ENCODE measurements around the gene UCP1.
A peak's percentile ranks its signal among the peaks of the same experiment; 100 is the strongest.

UCP1 gene, protein sequence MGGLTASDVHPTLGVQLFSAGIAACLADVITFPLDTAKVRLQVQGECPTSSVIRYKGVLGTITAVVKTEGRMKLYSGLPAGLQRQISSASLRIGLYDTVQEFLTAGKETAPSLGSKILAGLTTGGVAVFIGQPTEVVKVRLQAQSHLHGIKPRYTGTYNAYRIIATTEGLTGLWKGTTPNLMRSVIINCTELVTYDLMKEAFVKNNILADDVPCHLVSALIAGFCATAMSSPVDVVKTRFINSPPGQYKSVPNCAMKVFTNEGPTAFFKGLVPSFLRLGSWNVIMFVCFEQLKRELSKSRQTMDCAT

DNA sequence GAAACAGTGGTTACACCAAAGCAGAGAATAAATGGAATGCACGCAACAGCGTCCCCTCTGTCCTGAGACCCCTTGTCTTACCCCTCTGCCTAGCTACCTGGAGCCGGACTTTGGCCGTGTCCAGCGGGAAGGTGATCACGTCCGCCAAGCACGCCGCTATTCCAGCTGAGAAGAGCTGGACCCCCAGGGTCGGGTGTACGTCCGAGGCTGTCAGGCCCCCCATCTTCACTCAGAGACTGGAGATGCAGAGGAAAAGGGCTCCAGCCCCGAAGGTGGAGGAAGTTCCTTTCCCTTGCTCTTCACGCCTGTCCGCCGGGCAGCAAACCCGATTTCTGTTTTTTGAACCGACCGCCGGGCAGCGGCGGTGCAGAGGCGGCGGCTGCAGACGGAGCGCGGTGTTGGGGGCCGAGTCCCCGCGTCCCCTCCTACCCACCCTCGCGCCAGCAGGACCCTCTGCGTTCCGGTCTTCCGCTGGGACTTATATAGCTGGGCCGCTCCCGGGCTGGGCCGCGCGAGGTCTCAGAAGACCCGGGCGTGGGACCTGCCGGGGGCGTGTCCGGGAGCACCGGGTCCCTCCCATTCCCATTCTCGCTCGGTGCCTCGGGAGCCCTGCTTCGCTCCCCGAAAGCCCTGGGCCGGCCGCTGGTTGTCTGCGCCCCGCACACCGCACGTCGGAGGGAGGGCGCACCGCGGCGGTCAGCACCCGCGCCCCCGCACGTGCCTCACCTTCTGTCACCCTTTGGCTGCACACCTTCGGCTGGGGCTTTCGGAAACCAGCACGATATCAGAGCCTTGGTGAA lies at the start of gene UCP1:
UCP1 (minus strand) TSS at position 455 of the 800 bp plus-strand sequence; CDS start at position 223, 232 bp downstream.
- DNase-seq = no peak

DNA sequence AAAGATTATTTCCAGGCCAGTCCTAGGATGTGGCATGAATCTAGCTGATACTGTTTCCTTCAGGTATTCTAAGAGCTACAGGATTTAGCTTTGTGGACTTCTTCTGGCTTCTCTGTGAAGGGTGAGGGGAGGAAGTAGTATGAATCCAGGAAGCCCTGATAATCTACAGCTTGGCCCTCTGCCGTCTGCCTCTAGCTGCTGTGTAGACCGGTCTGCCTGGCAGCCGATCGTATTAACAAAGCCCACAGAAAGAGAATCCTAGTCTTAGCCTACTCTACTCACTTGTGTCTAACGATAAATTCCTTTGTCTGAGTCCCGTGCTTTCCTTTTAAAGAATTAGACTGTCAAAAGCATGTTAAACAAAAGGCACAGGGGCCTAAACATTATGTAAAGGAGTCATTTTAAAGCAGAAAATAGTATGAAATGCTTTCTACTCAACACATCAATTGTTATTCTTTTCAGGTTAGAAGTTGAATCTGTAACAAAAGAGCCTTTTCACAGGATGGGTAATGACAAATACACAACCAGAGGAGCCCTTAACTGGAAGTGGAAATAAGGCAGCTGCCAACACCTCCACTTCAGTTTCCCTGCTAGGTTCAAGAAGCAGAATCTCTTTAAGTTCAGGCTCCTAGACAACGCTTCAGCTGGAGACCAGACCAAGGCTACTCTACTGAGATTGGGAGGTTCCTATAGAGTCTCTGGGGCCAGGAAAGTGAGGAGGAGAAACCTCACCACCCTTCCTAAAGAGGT lies 48.9 kb upstream of the UCP1 start:
- no peak for DNase-seq

DNA sequence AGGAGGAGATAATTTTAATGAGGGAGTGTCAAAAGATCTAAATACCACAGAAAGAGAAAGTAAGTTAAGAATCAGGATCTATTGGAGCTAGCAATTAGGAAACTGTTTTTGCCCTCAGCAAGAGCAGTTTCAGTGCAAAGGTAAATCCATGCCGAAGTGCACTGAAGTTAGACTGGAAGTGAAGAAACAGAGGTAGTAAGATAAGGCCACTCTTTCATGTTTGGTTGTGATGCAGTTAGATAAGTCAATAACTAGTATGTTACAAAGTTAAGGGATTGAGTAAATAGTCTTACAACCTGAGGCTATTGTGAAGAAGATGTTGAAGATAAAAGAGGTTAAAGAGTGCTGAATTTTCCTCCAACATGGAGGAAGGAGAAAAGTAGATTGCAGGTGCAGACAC lies 46.7 kb upstream of the UCP1 start:
- no peak for DNase-seq

DNA sequence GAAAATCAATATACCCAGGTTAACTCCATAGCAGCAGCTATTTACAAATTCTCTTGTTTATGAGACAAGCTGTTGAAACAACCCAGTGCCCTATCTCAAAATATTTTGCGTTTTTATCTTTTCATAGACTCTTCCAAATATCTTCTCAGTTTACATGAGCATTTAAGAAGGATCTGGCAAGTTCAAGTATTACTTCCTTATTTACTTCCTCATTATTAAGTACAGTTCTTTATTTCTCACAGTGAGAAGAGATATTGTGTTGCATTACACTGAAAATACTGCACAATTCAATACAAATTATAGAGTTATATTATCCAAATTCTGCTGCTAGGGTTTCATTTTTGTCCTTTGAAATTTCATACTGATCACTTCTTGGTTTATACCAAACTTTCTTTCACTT lies 43.6 kb upstream of the UCP1 start:
- no peak for DNase-seq

DNA sequence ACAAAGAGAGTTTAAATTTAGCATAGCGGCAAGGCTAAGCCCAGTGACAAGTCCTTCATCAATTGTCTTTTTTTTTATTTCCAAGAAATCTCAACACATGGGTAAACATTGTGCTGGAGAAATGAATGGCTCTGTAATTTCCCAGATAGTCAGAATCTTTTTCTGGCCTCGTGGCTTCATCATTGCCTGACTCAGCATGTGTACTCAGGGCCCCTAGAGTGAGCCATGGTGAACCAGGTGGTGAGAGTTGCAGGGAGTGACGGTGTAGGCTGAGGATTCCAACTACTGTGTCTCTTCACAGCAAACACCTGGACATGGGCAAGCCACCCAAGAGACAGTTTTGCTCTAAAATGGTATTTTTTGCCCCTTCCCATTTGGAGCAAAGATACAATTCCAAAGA lies 43.1 kb upstream of the UCP1 start:
- DNase-seq = no peak

DNA sequence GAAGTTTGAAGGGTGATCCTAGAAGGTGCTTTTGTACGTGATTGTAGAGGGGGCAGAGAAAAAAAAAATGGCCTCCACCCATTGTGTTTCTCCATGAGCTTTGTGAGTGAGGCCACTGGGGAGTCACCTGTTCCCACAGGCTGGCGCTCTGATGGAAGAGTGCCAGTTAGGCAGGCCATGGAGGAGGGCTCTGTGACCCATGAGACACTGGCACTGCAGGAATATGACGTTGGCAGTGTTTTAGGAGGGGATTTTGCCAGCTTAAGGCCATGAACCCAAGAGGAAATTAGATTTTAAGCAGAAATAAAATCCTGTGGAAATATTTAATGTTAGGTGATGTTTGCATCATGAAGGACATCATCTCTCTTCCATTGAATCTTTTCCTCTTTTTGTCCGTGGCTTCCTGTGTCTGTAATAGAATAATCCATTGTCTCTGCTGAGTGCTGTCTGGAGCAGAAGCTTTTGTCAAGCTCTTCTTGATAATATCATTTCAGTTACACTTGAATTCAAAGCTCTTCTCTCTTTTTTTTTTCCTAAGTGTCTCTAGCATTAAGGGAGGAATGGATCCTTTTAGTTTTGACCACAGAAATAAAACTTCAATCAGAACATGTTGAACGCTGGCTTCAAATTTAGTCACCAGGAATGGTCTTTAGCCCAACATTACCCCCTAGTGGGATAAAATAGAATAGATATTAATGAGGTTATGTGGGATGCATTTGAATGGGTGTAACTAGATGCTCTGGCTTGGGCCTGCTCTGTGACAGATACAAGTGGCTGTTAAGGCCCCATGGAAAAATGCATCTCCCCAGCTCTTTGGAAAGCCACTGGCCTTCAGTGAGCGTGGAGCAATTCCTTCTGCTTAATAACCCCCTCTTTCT lies 41.0 kb upstream of the UCP1 start:
- DNase-seq = peak; percentile 67

DNA sequence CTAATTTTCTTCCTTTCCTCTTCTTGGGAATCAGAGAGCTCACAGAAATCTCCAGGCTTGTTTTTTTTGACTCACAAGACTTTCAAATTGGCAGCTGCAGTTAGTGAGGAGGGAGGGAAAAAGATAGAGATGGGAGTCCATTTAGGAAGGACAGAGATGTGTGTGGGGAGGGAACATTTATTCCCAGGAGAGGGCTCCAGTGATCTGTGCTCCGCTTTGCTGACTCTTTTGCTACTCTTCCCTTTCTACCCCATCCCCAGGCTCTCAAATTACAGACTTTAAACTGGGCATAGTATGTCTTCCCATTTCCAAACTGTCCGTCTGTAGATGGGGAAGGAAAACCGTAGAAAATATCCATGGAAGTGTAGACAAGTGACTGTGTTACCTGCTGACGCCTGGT lies 39.1 kb upstream of the UCP1 start:
- DNase-seq = no peak

DNA sequence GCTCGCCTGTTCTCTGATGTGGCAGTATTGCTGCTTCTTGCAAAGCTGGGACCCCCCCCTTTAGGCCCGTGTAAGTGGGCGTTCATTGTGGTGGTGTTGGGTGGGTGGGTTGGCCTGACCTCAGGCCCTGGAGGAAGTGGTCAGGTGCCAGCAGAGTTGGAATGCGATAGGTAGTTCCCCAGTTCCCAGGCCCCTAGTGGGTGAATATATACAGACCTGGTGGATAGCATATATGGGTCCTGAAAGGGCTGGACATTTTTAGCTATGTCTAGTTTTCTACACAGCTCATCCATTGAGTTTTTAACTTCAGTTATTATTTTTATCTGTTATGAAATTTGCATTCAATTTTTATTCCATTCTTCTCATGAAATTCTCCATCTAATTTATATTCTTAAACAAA lies 35.8 kb upstream of the UCP1 start:
- no peak for DNase-seq

DNA sequence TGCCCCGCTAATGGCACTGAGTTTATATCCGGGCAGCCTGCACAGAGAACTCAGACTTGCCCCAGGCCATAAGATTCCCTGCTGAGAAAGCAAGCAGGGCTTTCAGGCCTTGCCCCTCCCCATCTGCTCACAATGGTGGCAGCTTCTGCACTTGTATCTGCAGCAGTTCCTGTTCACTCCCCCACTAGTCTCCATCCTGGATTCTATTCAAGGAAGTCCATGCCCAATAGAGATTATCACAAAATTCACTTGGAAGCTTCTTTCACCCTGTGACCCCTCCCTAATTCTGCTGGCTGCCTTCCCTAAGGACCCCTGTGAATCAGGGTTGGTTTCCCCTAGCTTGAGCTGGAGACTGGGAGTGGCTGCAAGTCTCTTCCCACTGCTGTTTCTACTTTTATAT lies 34.5 kb upstream of the UCP1 start:
- no peak for DNase-seq

DNA sequence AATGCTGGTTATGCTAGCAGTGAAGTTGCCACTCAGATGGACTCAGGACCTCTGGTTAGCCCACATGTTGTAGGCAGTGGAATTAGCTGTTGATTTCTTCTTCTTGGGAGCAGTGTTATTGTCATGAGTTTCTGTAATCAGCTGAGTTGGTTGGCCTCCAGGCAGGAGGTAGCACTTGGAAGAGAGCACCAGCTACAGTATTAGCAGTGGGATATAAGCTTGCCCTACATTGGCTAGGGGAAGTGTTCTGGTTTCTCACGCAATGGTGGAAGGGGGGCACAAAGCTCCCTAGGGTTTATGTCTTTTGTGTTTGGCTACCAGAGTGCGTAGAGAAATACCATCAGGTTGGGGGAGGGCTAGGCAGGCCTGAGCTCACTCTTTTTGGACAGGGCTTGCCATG lies 34.0 kb upstream of the UCP1 start:
- DNase-seq = no peak

DNA sequence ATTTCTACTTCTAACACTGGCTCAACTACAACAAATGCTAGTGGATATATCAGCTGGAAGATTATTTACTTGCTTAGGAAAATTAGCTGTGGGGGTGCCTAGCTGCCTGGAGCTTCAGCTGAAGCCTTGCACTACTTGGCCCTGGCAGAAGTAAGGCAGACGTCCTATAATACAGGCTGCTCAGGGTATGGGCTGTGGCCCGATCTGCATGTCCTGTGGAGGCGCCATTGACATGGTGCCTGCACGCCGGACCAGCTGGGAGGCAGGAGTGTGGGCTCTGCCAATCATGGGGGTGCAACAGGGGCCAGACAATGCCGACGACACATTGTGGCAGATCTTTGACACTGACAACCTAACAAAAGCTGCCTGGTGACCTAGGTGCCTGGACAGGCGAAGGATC lies 31.6 kb upstream of the UCP1 start:
- DNase-seq = no peak

DNA sequence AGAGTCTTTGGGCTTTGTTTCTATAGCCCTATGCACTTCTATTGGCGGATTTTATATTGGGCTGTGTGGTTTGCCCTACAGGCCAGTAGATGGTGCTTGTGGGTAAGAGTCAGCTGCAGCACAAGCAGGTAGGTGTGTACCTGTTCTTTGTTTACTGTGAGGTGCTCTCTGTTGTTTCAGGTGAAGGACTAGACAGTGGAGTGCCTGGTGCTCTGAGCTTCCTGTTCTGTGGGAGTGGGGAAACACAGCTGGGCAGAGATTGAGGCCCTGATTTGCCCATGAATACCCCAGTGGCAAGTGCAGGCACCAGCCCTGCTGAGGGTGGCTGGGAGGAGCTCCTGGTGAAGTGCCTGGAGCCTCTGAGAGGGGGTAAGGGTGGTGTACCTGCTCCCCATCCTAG lies 26.3 kb upstream of the UCP1 start:
- peak; percentile 8 for DNase-seq

DNA sequence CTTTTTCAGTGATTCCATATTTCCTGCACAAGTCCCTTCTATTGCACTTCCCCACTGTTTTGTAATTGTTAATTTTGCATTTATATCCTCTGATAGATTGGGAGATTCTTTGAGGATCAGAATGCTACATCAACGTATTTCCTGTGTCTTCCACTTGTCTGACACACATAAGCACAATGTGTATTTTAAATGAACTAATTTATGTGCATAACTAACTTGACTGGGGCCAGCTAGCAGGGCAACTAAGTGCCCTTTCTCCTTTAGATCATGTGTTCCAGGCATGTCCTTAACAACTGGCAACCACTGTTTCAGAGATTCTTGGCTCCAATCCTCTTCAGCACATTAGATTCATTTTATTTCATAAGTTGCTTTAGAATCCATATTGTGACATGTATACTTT lies 15.7 kb upstream of the UCP1 start:
- DNase-seq = no peak

DNA sequence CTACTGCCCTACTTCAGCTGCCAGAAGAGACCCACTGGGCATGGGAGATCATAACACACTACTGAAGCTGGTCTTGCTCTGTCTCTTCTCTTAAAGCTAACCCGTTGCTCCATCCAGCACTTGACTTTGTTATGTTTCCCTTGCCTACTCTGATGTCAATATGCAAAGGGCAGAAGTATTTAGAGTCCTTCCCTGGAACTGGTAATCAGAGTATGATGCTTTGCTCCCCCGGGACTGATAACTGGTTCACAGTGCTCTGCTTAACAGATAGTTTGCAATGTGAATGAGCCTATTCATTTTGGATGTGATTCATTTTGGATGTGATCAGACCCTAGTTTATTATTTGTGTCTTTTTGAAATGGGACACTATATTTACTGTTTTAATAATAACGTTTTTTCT lies 12.3 kb upstream of the UCP1 start:
- no peak for DNase-seq

DNA sequence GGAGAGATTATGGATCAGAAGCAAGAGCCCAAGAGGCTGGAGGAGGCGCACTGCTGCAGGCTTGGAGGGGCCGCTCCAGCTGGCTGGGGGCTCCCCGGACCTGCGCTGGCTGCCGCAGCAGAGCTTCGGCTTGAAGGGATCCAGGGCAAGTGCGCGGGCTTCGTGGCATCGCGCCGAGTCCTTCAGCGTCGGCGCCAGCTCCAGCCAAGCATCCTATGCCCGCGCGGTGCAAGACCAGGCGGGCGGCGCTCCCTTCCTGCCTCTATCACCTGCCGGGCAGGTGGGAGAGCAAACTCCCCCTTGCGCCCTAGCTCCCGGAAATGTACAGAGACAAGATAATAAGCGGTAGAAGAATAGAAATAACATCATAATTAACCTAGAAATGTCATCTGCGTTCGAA lies 10.5 kb upstream of the UCP1 start:
- no peak for DNase-seq

DNA sequence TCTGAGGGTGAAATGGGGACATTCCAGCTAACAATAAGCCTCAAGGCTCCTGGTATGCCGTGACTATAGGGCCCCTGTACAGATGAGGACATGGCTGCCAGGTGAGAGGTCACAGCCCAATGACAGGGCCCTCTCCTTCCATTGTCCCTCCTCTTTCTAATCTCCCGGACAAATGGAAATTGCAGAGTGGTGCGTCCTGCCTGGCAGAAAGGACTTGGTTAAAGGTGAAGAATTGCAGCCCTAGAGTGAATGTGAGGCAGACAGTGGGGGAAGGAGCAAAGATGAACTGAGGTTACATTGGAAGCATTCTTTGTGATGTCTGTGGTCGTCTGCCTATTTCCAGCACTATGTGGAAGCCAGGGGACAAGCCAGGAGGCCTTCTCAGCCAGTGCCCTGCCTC lies 6.7 kb upstream of the UCP1 start:
- no peak for DNase-seq

DNA sequence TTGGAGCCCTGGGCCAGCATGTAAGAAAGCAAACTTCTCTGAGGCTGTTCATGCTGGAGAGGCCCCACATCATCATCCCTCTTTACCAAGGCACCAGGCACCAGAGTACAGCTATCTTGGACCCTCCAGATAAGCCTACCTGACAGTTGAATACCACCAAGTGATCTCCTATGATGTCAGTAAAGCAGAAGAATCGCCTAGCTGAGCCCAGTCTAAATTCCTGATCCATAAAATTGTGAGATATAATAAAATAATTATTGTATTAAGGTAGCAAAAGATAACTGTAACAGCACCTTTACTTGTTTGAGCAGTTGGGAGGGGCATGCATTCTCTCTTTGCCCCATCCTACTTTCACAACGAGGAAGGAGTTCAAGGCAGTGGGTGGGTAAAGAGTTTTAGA lies 2.9 kb upstream of the UCP1 start:
- DNase-seq = no peak

DNA sequence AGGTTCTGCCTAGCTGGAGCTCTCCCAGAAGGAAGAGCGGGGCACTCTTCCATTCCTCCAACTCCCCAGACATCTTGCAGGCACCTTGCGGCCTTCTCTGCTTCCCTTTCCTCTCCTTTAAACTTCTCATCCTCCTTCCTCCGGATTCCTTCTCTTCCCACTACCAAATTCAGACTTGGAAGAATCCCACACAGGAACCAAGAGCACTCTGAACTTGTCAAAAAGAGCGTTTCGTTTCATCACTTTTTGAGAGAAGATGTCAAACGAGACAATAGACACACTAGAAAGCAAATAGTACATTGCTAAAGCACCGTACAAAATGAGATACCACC lies 512 bp upstream of the UCP1 start:
- DNase-seq = no peak

DNA sequence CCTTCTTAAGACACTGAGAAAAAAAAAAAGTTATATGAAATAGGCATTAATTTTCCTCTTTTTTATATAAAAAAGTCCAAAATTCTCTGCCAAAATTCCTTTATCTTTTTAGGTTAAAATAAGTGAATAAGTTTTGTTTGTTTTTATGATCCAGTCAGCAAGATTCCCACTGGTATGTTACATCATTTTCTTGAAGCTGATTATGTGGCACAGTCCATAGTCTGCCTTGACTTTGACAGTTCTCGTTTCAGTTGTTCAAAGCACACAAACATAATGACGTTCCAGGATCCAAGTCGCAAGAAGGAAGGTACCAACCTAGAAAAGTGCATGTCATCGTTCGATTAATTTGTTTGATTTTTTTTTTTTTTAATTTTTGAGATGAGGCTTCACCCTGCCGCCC lies 9.1 kb downstream of the UCP1 start:
- no peak for DNase-seq

DNA sequence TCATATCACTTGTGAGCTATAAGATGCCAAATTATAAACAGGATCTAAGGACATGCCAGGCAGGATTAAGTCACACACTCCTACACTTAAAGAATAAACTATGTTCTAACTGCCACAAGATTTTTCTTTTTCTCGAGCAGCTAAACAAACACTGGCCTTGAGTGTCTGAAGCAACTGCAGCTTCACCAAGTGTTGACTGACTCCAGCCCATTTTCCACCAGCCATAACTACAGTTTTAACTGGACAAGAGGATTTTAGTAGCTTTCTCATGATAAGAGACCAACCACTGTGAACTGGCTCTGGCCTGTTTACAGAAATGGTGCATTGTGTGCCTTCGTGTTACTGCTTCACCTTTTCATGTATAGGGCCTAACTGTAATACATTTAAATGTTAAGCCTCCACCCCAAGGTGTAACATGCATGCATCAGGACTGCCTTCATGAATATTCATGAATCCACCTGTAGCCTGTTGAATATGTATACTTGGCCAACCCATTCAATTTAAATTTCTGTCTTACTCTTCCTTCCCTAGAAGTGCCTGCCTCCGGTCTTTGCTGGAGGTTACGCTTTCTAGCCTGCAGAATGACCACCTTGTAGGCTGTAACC lies 10.8 kb downstream of the UCP1 start:
- DNase-seq = no peak

DNA sequence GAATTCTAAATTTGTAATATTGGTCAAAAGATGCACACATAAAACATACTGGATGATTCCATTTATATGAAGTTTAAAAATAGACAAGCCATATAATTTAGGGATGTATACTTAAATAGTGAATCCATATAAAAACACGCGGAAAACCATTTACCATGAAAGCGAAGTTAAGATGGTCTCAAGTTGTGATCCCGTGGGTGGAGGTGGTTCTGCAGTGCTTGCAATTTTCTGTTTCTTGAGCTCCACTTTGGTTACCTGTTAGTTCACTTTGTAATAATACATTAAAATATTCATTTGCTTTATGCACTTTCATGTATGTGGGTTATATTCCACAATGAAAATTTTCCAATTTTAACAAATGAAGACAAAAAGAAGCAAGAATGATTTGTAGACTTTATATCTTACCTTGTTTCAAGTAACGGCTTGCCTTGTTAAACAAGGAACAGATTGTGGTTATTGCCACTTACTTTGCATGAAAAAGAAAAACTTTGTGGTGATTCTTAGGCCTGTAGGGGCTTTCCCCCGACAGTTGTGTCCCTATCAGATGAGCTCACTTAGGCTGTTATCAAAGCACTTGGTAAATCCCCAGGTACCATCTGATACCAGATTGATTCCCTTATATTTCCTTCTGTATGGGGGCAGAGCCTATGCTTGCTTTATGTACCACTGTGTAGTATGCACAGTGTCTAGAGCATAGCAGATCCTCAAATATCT lies 12.2 kb downstream of the UCP1 start:
- DNase-seq = no peak

DNA sequence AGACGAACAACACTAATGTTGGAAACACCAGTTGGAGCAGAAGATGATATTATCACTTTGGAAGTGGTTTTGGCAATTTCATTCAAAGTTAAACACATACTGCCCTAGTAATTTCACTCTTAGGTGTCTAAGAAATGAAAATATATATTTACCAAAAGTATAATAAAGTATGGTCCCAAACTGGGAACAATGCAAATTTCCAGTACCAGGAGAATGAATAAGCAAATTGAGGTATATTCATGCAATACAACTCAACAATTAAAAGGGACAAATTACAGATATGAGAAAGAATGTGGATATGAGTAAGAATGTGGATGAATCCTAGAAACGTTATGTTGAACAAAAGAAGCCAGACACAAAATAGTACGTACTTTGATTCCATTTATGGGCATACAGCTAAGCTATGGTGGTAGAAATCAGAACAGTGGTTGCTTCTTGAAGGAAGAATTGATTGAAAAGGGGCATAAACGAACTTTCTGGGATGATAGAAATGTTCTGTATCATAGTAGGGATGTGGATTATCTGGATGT lies 34.7 kb downstream of the UCP1 start:
- DNase-seq = no peak

All from kidney glomerular epithelial cell (primary cell).